ENCODE measurements around the gene EIF3L.
"Not testable (repeated sequence)": the region's sequence is repeated elsewhere in the genome, so short reads cannot be mapped to it uniquely, and the experiment has no call there.

EIF3L gene

DNA sequence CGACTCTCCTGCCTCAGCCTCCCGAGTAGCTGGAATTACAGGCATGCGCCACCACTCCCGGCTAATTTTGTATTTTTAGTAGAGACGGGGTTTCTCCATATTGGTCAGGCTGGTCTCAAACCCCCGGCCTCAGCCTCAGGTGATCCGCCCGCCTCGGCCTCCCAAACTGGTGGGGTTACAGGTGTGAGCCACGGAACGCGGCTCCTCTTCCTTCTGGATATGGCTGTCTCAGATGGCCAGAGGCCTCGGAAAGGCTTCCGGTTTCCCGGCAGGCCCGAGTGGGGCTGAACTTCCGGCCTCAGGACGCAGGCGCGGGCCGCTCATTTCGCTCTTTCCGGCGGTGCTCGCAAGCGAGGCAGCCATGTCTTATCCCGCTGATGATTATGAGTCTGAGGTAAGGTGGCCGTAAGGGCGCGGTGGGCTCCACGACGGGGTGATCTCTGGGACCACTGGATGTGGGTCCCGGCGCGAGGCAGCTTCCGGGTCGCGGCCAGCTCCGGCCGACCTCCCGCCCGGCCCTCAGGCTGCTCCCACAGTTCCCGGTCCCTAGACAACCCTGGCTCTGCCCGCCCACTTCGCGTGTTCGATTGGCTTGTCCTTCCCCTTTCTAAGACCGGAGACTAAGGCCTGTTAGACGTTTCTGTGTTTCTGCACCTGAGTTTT, at the start of gene EIF3L:
Gene EIF3L, plus strand, starts transcription at position 331 of the 663 bp plus-strand sequence. Its CDS starts 31 bp downstream, at position 362.
- DNase-seq, result peak; percentile 11 to 59

DNA sequence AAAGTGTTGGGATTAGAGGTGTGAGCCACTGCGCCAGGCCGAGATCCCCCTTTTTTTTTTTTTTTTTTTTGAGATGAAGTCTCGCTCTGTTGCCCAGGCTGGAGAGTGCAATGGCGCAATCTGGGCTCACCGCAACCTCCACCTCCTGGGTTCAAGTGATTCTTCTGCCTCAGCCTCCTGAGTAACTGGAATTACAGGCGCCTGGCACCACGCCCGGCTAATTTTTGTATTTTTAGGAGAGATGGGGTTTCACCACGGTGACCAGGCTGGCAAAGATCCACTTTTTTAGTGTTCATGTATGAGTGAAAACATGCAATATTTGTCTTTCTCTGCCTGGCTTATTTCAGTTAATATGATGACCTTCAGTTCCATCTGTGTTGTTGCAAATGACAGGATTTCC, 49.2 kb upstream of the EIF3L start:
- not testable (repeated sequence) for DNase-seq

DNA sequence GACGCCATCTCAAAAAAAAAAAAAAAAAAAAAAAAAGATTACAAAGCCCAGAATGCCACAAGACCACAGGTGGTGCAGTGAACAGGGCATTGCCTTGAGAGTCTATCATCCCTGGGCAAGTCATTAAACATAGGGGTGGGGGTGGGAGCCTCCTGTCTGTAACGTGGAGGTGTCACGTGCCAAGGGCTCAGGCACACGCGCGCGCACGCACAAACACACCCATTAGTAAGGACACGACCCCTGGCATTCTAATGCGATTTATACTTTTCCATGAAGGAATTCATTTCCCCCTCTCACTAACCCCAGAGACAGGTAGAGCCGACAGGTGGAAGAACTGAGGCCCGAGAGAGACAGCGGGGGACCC, 47.3 kb upstream of the EIF3L start:
- no peak for DNase-seq

GRCh38 chr22:37802310-37803194, 46.7 kb upstream of the EIF3L start:
- DNase-seq, result peak in 1 of 2 experiments; percentile 26

- DNase-seq, result no peak
These were observed 46.0 kb upstream of the EIF3L start for GRCh38 chr22:37803195-37803638.

DNA sequence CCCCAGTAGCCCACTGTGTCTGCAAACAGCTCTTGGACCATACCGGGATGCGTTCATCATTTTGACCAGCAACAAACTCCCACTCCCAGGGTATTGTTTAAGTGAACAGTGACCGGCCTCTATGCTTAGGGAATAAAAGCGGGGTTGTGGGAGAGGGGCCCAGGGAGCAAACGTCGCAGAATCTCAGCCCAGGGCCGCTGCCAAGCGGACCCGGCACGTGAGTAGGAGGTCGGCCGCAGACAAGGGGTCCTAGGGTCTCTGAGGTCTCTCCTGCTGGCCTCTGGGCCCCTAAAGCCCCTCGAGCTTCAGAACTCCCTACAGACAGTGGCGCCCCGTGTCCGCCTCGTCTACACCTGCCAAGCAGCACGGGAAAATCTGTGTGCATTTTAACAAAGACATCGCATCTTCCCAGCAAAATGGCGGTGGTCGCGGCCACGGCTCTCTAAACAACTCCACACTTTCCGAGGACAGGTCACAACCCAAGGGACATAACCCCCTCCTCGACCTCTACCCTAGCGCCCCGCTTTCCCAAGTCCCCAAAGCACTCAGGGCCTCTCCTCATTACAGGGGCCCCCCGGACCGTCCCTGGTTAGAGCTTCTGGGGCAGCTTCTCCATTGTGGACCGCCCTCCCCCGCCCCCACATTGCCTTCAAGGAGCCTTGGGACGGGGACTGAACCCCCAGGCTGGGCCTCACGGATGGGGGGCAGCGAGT, 45.4 kb upstream of the EIF3L start:
- DNase-seq, result no peak

GRCh38 chr22:37804352-37804880, 44.8 kb upstream of the EIF3L start:
- no peak for DNase-seq

DNA sequence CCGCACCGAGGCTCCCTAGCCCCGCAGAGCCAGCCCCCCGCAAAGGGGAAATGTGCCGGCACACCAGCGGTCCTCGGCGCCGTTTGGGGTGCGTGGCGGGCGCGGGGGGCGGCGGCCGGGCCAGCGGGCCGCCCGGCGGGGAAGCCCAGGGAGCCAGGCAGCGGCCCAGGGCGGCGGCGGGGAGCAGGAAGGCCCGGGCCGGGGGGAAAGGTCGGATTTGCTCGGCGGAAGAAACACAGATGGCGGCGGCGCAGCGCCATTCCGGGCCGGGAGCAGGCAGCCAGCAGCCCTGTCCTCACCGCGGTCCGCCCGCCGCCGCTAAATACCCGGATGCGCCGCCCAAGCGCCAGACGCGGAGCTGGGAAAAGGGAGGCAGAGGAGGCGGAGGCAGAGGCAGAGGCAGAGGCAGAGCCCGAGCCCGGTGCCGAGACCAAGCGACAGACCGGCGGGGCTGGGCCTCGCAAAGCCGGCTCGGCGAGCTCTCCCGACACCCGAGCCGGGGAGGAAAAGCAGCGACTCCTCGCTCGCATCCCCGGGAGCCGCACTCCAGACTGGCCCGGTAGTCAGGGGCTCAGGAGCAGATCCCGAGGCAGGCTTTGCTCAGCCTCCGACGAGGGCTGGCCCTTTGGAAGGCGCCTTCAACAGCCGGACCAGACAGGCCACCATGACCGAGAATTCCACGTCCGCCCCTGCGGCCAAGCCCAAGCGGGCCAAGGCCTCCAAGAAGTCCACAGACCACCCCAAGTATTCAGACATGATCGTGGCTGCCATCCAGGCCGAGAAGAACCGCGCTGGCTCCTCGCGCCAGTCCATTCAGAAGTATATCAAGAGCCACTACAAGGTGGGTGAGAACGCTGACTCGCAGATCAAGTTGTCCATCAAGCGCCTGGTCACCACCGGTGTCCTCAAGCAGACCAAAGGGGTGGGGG, 44.1 kb upstream of the EIF3L start:
- DNase-seq, result peak; percentile 40 to 67

GRCh38 chr22:37805810-37806277, 43.4 kb upstream of the EIF3L start:
- no peak for DNase-seq

GRCh38 chr22:37806409-37807333, 42.5 kb upstream of the EIF3L start:
- no peak for DNase-seq

GRCh38 chr22:37807410-37808293, 41.6 kb upstream of the EIF3L start, which contains the start of gene GCAT:
TSS of gene GCAT (plus strand) at chr22:37807934. CDS start at chr22:37807968, 34 bp downstream.
- DNase-seq, result peak; percentile 80 to 90

DNA sequence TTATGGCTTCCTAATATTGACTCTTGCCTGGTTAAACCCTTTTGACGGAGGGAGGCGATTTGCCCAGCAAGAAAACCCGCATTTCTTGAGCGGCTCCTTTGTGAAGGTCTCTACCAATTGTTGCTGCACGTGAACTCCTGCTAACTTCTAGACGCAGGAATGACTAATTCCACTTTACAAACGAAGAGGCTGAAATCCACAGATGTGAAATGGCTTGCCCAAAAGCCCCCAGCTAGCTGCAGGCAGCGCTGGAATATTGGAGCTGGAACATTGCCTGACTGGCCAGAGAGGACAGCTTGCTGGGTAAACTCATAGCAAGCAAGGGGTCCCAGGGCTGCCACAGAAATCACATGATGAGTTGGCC, 40.9 kb upstream of the EIF3L start:
- no peak for DNase-seq

DNA sequence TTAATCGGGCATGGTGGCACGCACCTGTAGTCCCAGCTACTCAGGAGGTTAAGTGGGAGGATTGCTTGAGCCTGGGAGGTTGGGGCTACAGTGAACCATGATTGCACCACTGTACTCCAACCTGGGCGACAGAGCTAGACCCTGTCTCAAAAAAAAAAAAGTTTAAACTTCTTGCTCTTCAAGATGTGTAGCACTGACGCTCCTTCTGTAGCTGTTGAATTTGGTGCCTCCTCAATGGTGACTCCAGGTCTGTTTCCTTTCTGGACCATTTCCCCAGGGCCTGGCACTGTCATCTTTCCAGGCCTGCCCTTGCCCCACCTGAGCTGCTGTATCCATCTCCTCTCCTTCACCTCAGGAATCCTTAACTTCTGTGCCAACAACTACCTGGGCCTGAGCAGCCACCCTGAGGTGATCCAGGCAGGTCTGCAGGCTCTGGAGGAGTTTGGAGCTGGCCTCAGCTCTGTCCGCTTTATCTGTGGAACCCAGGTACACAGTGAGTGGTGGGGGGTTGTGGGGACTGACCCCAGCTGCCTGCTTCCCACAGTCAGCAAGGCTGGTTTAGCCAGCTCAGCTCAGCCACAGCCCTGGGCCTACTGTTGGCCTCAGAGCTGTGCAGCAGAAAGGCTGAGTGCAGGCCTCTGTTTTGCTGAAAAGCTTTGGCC, 39.4 kb upstream of the EIF3L start:
- no peak for DNase-seq

GRCh38 chr22:37811867-37812266, 37.4 kb upstream of the EIF3L start:
- no peak for DNase-seq

GRCh38 chr22:37812869-37813678, 36.1 kb upstream of the EIF3L start:
- no peak for DNase-seq

DNA sequence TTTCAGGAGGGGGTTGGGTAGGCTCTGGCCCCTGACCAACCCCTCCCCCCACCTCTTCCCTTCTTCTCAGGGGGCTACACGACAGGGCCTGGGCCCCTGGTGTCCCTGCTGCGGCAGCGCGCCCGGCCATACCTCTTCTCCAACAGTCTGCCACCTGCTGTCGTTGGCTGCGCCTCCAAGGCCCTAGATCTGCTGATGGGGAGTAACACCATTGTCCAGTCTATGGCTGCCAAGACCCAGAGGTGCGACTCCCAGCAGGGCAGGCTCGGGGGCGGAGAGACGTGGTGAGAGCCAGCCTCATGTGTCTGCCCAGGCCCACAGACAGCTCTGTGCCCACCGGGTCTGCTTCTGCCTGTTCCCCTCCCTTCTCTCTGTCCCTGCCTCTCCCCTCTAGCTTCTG, 33.6 kb upstream of the EIF3L start:
- no peak for DNase-seq

DNA sequence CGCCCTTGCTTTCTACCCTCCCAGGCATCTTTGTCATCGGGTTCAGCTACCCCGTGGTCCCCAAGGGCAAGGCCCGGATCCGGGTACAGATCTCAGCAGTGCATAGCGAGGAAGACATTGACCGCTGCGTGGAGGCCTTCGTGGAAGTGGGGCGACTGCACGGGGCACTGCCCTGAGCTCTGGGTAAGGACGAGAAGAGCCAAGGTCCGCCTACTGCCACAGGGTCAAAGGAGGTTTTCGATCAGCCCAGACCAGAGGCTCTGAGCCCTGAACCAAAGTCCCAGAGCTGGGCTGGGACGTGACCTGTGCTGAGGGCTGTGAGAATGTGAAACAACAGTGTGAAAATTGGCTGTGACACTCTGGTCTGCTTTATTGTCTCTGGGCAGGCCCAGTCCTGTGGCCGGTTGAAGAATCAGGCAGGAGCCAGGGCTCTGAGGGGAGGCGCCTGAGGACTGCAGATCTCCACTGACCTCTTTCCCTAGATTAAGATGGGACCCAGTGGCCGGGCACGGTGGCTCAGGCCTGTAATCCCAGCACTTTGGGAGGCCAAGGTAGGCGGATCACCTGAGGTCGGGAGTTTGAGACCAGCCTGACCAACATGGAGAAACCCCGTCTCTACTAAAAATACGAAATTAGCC, 32.6 kb upstream of the EIF3L start:
- no peak for DNase-seq

Measured in NCI-H187 (cell line).